GM08714 (cell line): ENCODE results near the gene SLC9A2.

Source experiments
- H3K4me3 ChIP-seq: fragments of 200-500 bp; sonication (Bioruptor generic); 2 replicates; pipeline ENCODE4 v1.5.1; 2014; ENCODE audit warnings: mild to moderate bottlenecking, low read length, inconsistent platforms
- ZNF274 ChIP-seq: IDR thresholded peaks from 2 replicates; pipeline ENCODE4 v1.6.1; 2012; ENCODE audit warnings: mild to moderate bottlenecking, low read depth, low read length

SLC9A2 gene

GRCh38 chr2:102708847-102709559 is 89.7 kb downstream of the SLC9A2 start:
- H3K4me3 ChIP-seq = no peak overlapping the region
- no peak for TF ChIP-seq ZNF274

- H3K4me3 ChIP-seq = no peak overlapping the region
- TF ChIP-seq ZNF274 = no peak
These were observed 98.1 kb downstream of the SLC9A2 start for GRCh38 chr2:102717308-102718018.

- TF ChIP-seq ZNF274 = no peak
- no peak overlapping the region for H3K4me3 ChIP-seq
These were observed 99.3 kb downstream of the SLC9A2 start for GRCh38 chr2:102718387-102719316.

- H3K4me3 ChIP-seq = no peak overlapping the region
- no peak for TF ChIP-seq ZNF274
These were observed 104.7 kb downstream of the SLC9A2 start for GRCh38 chr2:102724016-102724490.

- TF ChIP-seq ZNF274 = no peak
- no peak overlapping the region for H3K4me3 ChIP-seq
These were observed 105.2 kb downstream of the SLC9A2 start for GRCh38 chr2:102724553-102724952.

- no peak for TF ChIP-seq ZNF274
- H3K4me3 ChIP-seq = no peak overlapping the region
These were observed 107.1 kb downstream of the SLC9A2 start for GRCh38 chr2:102726128-102727087.

GRCh38 chr2:102735416-102736109 is 116.2 kb downstream of the SLC9A2 start:
- TF ChIP-seq ZNF274 = no peak
- H3K4me3 ChIP-seq = peak overlapping the region; percentile 79

GRCh38 chr2:102736110-102736409 is 116.7 kb downstream of the SLC9A2 start:
- TF ChIP-seq ZNF274 = no peak
- H3K4me3 ChIP-seq = peak overlapping the region; percentile 79

- peak overlapping the region; percentile 79 for H3K4me3 ChIP-seq
- TF ChIP-seq ZNF274 = no peak
These were observed 117.4 kb downstream of the SLC9A2 start for GRCh38 chr2:102736410-102737409.

GRCh38 chr2:102737431-102737830 is 118.1 kb downstream of the SLC9A2 start:
- no peak for TF ChIP-seq ZNF274
- H3K4me3 ChIP-seq = peak overlapping the region; percentile 79; the same call in 1 of the 2 replicates

- TF ChIP-seq ZNF274 = no peak
- no peak overlapping the region for H3K4me3 ChIP-seq
These were observed 123.9 kb downstream of the SLC9A2 start for GRCh38 chr2:102743259-102743658.

GRCh38 chr2:102748107-102748506 is 128.8 kb downstream of the SLC9A2 start:
- H3K4me3 ChIP-seq = no peak overlapping the region
- no peak for TF ChIP-seq ZNF274
